ENCODE results near the gene DZIP3.
A peak's percentile ranks its signal among the peaks of the same experiment; 100 is the strongest.
"Not testable (repeated sequence)": the region's sequence is repeated elsewhere in the genome, so short reads cannot be mapped to it uniquely, and the experiment has no call there.

Gene DZIP3

DNA sequence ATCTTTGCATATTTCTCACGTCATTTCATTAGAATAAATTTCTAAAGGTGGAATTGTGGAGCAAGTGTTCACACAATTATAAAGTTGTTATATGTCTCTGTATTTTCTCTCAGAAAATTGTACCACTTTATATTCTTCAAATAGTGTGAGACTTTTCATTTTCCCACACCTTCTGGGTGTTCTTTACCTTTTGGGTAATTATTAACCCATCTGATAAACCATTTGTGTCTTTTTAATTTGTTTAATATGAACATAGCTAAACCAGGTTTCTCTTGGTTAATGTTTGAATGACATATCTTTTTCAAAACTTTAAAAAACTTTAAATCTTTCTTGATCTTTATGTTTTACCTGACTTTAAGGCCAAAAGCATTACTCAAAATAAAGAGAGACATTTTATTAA is 40.5 kb downstream of the DZIP3 start:
- TF ChIP-seq, protein P1, sequence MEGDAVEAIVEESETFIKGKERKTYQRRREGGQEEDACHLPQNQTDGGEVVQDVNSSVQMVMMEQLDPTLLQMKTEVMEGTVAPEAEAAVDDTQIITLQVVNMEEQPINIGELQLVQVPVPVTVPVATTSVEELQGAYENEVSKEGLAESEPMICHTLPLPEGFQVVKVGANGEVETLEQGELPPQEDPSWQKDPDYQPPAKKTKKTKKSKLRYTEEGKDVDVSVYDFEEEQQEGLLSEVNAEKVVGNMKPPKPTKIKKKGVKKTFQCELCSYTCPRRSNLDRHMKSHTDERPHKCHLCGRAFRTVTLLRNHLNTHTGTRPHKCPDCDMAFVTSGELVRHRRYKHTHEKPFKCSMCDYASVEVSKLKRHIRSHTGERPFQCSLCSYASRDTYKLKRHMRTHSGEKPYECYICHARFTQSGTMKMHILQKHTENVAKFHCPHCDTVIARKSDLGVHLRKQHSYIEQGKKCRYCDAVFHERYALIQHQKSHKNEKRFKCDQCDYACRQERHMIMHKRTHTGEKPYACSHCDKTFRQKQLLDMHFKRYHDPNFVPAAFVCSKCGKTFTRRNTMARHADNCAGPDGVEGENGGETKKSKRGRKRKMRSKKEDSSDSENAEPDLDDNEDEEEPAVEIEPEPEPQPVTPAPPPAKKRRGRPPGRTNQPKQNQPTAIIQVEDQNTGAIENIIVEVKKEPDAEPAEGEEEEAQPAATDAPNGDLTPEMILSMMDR (IDR thresholded peaks at IDR 0.05; ENCODE audit: control extremely low read depth, extremely low read depth, low read depth, missing control alignments) = no peak
- DNase-seq (ENCODE audit: extremely low spot score) = no peak
- POLR2A ChIA-PET = interaction anchor here (0.5 kb wide), 1 partner anchor 151 kb away, joined by 3 read pairs; no protein-coding TSS in a partner anchor
- CTCF ChIA-PET = interaction anchor here (1.1 kb wide), 1 partner anchor 13 kb away, joined by 4 read pairs; no protein-coding TSS in a partner anchor

DNA sequence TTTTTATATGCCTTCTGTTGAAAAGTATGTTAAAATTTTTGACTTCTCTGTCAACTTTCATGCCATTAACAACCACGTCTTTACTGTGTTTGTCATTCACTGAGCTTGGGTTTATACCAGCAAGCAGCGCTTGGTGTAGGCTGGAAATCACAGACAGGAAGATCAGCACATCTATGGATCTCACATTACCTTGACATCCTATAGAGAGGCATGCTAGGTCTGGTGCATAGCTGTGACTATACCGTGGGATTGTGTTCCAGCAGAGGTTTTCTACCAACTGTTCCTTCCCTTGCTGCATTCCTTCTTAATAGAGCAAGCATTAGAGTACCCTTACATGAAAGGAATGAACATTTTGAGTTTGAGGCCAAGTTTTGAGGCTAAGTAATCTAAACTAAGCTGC is 53.0 kb downstream of the DZIP3 start:
- TF ChIP-seq, protein P1 (IDR thresholded peaks at IDR 0.05; ENCODE audit: control extremely low read depth, extremely low read depth, low read depth, missing control alignments) = no peak
- POLR2A ChIA-PET = no interaction called here
- no peak for DNase-seq (ENCODE audit: extremely low spot score)
- CTCF ChIA-PET = interaction anchor here (1.6 to 1.7 kb wide), 2 partner anchors 12 to 273 kb away, joined by 4 to 7 read pairs; no protein-coding TSS in a partner anchor

DNA sequence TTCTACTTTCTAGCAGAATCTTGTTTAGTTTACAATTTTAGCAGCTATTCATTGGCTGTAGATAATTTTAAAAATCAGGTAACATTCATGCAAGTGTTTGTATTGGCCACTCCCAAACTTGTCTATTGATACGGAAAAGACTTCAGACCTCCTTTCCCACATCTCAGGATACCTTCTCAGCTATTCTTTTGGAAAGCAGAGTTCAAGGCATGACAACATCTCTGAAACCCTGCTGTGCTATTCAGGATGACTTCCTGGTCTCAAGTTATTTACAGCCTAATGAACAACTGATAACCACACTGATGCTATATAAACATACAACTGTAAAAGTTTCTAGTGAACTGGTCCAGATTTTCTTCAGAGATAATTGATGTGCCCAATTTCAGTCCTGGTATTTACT is 55.8 kb downstream of the DZIP3 start:
- POLR2A ChIA-PET = no interaction called here
- DNase-seq (ENCODE audit: extremely low spot score) = no peak
- CTCF ChIA-PET = interaction anchor here (1.3 to 2.5 kb wide), 3 partner anchors 17 to 270 kb away, joined by 3 to 9 read pairs (median 4); no protein-coding TSS in a partner anchor
- TF ChIP-seq, protein P1 (IDR thresholded peaks at IDR 0.05; ENCODE audit: control extremely low read depth, extremely low read depth, low read depth, missing control alignments) = no peak

DNA sequence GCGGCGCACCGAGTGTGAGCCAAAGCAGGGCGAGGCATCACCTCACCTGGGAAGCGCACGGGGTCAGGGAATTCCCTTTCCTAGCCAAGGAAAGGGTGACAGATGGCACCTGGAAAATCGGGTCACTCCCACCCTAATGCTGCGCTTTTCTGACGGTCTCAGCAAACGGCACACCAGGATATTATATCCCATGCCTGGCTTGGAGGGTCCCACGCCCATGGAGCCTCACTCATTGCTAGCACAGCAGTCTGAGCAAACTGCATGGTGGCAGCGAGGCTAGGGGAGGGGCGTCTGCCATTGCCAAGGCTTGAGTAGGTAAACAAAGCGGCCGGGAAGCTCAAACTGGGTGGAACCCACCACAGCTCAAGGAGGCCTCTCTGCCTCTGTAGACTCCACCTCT is 66.1 kb downstream of the DZIP3 start:
- POLR2A ChIA-PET; CTCF ChIA-PET; DNase-seq (ENCODE audit: extremely low spot score): not testable (repeated sequence)

DNA sequence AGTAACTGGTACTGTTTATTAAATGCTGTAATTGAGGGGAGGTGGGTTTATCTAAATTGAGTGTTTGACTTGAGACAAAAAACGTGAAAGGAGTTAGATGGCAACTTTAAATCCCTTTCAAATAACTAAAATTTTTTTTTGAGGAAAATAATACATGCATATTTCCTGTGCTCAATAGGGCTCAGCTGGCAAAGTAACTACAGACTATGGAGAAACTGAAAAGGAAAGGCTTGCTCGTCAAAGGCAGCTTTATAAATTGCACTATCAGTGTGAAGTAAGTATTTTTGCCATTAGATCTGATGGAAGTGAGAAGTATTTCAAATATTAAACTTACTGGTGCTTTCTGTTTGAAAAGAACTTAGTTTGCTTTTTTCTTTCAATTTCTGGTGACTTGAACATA is 72.2 kb downstream of the DZIP3 start:
- ChIA-PET POLR2A (no interaction called here), CTCF (interaction anchor here (0.8 to 2.5 kb wide), 7 partner anchors 9 to 253 kb away, joined by 3 to 12 read pairs (median 8); no protein-coding TSS in a partner anchor)
- TF ChIP-seq, protein P1 (IDR thresholded peaks at IDR 0.05; ENCODE audit: control extremely low read depth, extremely low read depth, low read depth, missing control alignments) = no peak
- no peak for DNase-seq (ENCODE audit: extremely low spot score)

DNA sequence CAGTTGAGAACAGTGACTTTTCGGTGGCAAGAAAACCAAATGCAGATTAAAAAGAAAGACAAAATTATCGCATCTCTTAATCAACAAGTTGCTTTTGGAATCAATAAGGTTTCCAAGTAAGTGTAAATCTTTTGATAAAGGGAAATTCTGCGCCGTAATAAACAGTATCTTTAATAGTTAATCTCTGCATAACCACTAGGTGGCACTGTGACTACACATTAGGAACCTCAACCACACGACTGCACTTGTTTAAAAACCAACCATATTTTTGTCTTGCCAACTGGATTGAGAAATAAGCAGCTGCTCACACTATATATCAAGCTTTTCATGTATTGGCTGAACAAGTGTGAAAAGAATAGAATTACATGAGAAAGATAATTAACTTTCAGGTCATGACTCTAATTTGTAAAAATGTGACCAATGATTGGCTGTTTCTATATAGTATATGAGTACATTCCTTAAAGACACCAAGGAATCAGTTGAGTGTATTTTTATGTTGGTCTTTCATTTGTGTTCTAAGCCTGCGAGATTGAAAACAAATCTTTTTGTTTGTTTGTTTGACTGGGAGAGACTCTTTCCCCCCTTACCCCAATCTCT is 72.7 kb downstream of the DZIP3 start:
- ChIA-PET CTCF (interaction anchor here (0.6 to 2.5 kb wide), 14 partner anchors 9 to 258 kb away, joined by 3 to 12 read pairs (median 4); partner anchors contain the start of genes CIP2A and DZIP3), POLR2A (no interaction called here)
- TF ChIP-seq, protein P1 (IDR thresholded peaks at IDR 0.05; ENCODE audit: control extremely low read depth, extremely low read depth, low read depth, missing control alignments) = peak; percentile 69
- DNase-seq (ENCODE audit: extremely low spot score) = peak; percentile 52

DNA sequence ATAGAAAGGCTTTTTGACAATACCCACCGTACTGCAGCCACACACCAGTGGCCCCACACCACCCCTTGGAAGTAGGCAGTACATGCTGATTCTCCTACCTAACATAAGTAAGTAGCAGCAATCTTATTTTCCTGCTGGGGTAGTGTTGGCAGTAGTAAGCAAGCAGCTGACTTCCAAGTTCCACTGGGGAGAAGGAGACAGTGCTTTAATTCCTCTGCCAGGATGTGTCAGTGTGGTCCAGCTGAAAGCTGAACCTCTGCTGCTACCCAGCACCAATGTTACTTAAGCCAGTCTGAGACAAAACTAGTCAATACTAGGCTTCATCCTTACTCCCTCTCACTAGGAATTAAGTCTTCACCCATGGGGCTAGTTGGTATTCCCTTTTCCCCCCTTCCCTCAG is 74.7 kb downstream of the DZIP3 start:
- ChIA-PET CTCF (interaction anchor here (0.9 to 2.2 kb wide), 7 partner anchors 8 to 256 kb away, joined by 3 to 19 read pairs (median 5); no protein-coding TSS in a partner anchor), POLR2A (no interaction called here)
- TF ChIP-seq, protein P1 (IDR thresholded peaks at IDR 0.05; ENCODE audit: control extremely low read depth, extremely low read depth, low read depth, missing control alignments) = no peak
- DNase-seq (ENCODE audit: extremely low spot score) = no peak
